ENCODE results near the gene STARD9.

Gene STARD9

GRCh38 chr15:42627485-42627884 is 52.1 kb downstream of the STARD9 start:
- TF ChIP-seq, protein P1, sequence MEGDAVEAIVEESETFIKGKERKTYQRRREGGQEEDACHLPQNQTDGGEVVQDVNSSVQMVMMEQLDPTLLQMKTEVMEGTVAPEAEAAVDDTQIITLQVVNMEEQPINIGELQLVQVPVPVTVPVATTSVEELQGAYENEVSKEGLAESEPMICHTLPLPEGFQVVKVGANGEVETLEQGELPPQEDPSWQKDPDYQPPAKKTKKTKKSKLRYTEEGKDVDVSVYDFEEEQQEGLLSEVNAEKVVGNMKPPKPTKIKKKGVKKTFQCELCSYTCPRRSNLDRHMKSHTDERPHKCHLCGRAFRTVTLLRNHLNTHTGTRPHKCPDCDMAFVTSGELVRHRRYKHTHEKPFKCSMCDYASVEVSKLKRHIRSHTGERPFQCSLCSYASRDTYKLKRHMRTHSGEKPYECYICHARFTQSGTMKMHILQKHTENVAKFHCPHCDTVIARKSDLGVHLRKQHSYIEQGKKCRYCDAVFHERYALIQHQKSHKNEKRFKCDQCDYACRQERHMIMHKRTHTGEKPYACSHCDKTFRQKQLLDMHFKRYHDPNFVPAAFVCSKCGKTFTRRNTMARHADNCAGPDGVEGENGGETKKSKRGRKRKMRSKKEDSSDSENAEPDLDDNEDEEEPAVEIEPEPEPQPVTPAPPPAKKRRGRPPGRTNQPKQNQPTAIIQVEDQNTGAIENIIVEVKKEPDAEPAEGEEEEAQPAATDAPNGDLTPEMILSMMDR (IDR thresholded peaks at IDR 0.05): no peak
- no peaks in the 10 kb centered on the region for H3K4me1 ChIP-seq
- H3K27ac ChIP-seq: no peak overlapping the region

GRCh38 chr15:42628761-42629160 is 53.4 kb downstream of the STARD9 start:
- Histone ChIP-seq H2AFZ (no peak overlapping the region), H3K4me2 (ENCODE audit: low read length) (no peak overlapping the region), H3K4me3 (ENCODE audit: low read depth, low read length) (no peak overlapping the region), H3K9me3 (ENCODE audit: control insufficient read depth, low read length) (no peaks in the 10 kb centered on the region), H3K36me3 (ENCODE audit: control insufficient read depth, insufficient read depth, low read length) (no peaks in the 10 kb centered on the region), H3K9ac (no peak overlapping the region), H3K79me2 (no peaks in the 10 kb centered on the region), H3K27me3 (ENCODE audit: control insufficient read depth, insufficient read depth, low read length) (no peaks in the 10 kb centered on the region), H3K27ac (no peak overlapping the region), H3K4me1 (no peaks in the 10 kb centered on the region)
- TF ChIP-seq, protein P1 (IDR thresholded peaks at IDR 0.05): no peak

More at GRCh38 chr15:42627485-42627884, 52.1 kb downstream of the STARD9 start:
- no peak overlapping the region for H2AFZ ChIP-seq
- H3K9ac ChIP-seq: no peak overlapping the region
- H3K79me2 ChIP-seq: no peaks in the 10 kb centered on the region
- no peaks in the 10 kb centered on the region for H3K9me3 ChIP-seq (ENCODE audit: control insufficient read depth, low read length)
- H3K36me3 ChIP-seq (ENCODE audit: control insufficient read depth, insufficient read depth, low read length): no peaks in the 10 kb centered on the region
- no peak overlapping the region for H3K4me3 ChIP-seq (ENCODE audit: low read depth, low read length)
- H3K27me3 ChIP-seq (ENCODE audit: control insufficient read depth, insufficient read depth, low read length): no peaks in the 10 kb centered on the region
- no peak overlapping the region for H3K4me2 ChIP-seq (ENCODE audit: low read length)

DNA sequence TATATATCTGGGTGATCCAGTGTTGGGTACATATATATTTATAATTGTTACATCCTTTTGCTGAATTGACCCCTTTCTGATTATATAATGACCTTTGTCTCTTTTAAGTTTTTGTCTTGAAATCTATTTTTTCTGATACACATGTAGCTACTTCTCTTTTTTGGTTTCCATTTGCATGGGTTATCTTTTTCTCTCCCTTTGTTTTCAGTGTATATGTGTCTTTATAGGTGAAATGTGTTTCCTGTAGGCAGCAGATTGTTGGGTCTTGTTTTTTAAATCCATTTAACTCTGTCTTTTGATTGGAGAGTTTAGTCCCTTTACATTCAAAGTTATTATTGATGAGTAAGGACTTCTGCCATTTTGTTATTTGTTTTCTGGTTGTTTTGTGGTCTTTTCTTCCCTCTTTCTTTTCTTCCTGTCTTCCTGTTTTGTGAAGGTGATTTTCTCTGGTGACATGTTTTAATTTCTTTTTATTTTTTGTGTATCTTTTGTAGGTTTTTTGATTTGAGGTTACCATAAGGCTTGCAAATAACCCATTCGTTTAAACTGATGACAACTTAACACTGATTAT is 56.8 kb downstream of the STARD9 start:
- TF ChIP-seq, protein P1 (IDR thresholded peaks at IDR 0.05): no peak
- Histone ChIP-seq H3K4me3 (ENCODE audit: low read depth, low read length) (no peak overlapping the region), H3K36me3 (ENCODE audit: control insufficient read depth, insufficient read depth, low read length) (no peaks in the 10 kb centered on the region), H3K4me2 (ENCODE audit: low read length) (no peak overlapping the region), H2AFZ (no peak overlapping the region), H3K9me3 (ENCODE audit: control insufficient read depth, low read length) (no peaks in the 10 kb centered on the region), H3K27ac (no peak overlapping the region), H3K9ac (no peak overlapping the region), H3K79me2 (no peaks in the 10 kb centered on the region), H3K27me3 (ENCODE audit: control insufficient read depth, insufficient read depth, low read length) (no peaks in the 10 kb centered on the region), H3K4me1 (no peaks in the 10 kb centered on the region)

DNA sequence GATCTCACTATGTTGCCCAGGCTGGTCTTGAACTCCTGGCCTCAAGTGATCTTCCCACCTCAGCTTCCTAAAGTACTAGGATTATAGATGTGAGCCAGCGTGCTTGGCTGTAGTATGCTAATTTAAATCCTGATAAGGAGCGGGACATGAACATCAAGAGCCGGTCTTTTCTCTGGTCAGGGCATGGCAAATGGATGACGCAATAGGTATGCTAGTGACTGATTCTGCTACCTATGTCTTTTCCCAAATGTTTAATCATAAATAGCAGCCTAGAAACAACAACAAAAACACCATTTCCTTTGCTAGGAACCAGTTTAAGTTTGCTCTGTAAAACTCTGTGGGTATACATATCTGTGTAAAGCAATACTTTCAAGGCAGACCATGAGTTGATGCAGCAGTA is 64.7 kb downstream of the STARD9 start:
- Histone ChIP-seq H3K27ac (no peak overlapping the region), H3K4me2 (ENCODE audit: low read length) (no peak overlapping the region), H3K27me3 (ENCODE audit: control insufficient read depth, insufficient read depth, low read length) (no peaks in the 10 kb centered on the region), H3K79me2 (no peaks in the 10 kb centered on the region), H3K9me3 (ENCODE audit: control insufficient read depth, low read length) (no peaks in the 10 kb centered on the region), H3K36me3 (ENCODE audit: control insufficient read depth, insufficient read depth, low read length) (no peaks in the 10 kb centered on the region), H2AFZ (no peak overlapping the region), H3K9ac (no peak overlapping the region), H3K4me3 (ENCODE audit: low read depth, low read length) (no peak overlapping the region), H3K4me1 (no peaks in the 10 kb centered on the region)
- TF ChIP-seq, protein P1 (IDR thresholded peaks at IDR 0.05): no peak
